ENCODE data around the gene PTPRM.

The PTPRM gene

DNA sequence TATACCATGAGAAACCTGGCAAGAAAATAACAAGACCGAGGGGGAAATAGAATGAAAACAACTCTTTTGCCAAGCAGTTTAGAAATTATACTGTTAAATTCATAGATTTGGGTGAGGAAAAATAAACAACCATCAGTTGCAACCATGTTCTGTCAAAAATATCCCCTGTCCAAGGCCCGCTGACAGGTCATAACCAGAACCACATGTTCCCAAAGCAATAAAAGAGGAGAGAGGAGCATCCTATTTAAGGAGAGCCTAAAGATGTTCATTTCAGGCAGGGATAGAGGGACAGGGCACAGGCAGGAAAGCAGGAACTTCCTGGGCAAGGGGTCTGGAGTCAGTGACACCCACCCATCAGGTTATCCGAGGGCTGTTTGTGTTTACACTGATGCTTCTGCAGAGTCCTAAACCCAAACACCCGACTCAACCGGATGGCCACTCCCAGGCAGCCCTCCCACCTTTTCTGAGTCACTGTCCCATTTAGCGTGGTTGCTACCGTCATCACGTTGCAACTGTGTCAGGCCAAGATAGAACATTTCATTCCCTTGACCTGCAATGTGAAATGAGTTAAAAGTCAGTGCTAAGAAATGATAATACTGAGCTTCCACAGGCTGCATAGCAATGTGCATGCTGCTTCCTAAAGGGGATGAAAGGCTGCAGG, 573.9 kb downstream of the PTPRM start:
- H2AFZ ChIP-seq (ENCODE audit: low read length), result no peak overlapping the region
- DNase-seq, result no peak

DNA sequence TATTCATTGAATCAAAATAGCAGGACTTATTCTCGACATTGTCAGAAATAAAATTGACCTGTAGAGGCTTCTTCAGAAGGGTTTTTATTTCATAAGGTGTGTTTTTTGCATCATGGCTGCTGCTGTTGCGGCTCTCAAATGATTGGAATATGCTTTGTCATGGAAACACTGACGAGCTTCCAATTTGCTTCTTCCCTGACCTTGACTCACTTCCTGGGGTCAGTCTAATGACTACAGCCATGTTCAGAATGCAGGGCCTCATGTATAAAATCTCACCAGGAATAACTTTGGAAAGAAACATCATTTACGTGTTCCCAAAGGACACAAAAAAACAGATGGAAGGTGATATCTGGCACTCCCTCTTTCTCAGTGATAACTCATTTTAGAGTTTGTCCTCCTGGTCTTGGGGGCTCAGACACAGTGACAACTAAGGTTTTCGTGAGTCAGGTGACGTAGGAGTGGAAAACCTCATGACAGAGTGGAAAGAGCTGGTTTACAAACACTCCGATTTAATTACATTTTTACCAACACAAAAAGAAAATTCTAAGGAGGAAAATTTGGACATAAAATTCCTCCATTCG, 575.1 kb downstream of the PTPRM start:
- Histone ChIP-seq H3K36me3 (replicated peaks; ENCODE audit: insufficient read depth, low read length) (no peaks in the 10 kb centered on the region), H3K9ac (ENCODE audit: low read length) (no peak overlapping the region), H3K79me2 (ENCODE audit: low read length) (no peaks in the 10 kb centered on the region), H3K4me1 (ENCODE audit: low read length) (no peaks in the 10 kb centered on the region), H3K4me3 (ENCODE audit: low read length) (no peak overlapping the region), H3K27ac (ENCODE audit: low read length) (no peak overlapping the region), H2AFZ (ENCODE audit: low read length) (no peak overlapping the region), H3K27me3 (replicated peaks; ENCODE audit: insufficient read depth, low read length) (no peaks in the 10 kb centered on the region), H3K9me2 (replicated peaks; ENCODE audit: insufficient read depth, low read length) (no peaks in the 10 kb centered on the region), H4K20me1 (ENCODE audit: insufficient read depth, low read length) (no peaks in the 10 kb centered on the region), H3K4me2 (ENCODE audit: low read depth, low read length) (no peak overlapping the region), H3K9me3 (replicated peaks; ENCODE audit: insufficient read depth, low read length) (no peaks in the 10 kb centered on the region), H3F3A (ENCODE audit: insufficient read depth, low read length) (no peaks in the 10 kb centered on the region)
- DNase-seq, result no peak
- TF ChIP-seq, protein P1, sequence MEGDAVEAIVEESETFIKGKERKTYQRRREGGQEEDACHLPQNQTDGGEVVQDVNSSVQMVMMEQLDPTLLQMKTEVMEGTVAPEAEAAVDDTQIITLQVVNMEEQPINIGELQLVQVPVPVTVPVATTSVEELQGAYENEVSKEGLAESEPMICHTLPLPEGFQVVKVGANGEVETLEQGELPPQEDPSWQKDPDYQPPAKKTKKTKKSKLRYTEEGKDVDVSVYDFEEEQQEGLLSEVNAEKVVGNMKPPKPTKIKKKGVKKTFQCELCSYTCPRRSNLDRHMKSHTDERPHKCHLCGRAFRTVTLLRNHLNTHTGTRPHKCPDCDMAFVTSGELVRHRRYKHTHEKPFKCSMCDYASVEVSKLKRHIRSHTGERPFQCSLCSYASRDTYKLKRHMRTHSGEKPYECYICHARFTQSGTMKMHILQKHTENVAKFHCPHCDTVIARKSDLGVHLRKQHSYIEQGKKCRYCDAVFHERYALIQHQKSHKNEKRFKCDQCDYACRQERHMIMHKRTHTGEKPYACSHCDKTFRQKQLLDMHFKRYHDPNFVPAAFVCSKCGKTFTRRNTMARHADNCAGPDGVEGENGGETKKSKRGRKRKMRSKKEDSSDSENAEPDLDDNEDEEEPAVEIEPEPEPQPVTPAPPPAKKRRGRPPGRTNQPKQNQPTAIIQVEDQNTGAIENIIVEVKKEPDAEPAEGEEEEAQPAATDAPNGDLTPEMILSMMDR (IDR thresholded peaks at IDR 0.05; ENCODE audit: low read length), result no peak
- TF ChIP-seq EZH2phosphoT487 (IDR thresholded peaks at IDR 0.05; ENCODE audit: low read length) (no peak), EZH2 (optimal IDR thresholded peaks at IDR 0.05; ENCODE audit: low read depth, low read length) (no peak)

More for the DNA sequence above, 573.9 kb downstream of the PTPRM start:
- H3K9me3 ChIP-seq (replicated peaks; ENCODE audit: insufficient read depth, low read length), result no peaks in the 10 kb centered on the region
- H4K20me1 ChIP-seq (ENCODE audit: insufficient read depth, low read length), result no peaks in the 10 kb centered on the region
- H3K4me1 ChIP-seq (ENCODE audit: low read length), result no peaks in the 10 kb centered on the region
- no peaks in the 10 kb centered on the region for H3K36me3 ChIP-seq (replicated peaks; ENCODE audit: insufficient read depth, low read length)
- no peaks in the 10 kb centered on the region for H3K9me2 ChIP-seq (replicated peaks; ENCODE audit: insufficient read depth, low read length)
- no peaks in the 10 kb centered on the region for H3K27me3 ChIP-seq (replicated peaks; ENCODE audit: insufficient read depth, low read length)
- H3K4me3 ChIP-seq (ENCODE audit: low read length), result no peak overlapping the region
- no peaks in the 10 kb centered on the region for H3F3A ChIP-seq (ENCODE audit: insufficient read depth, low read length)
- no peak for TF ChIP-seq EZH2phosphoT487 (IDR thresholded peaks at IDR 0.05; ENCODE audit: low read length)
- TF ChIP-seq, protein P1 (IDR thresholded peaks at IDR 0.05; ENCODE audit: low read length), result no peak
- no peak for TF ChIP-seq EZH2 (optimal IDR thresholded peaks at IDR 0.05; ENCODE audit: low read depth, low read length)
- no peak overlapping the region for H3K4me2 ChIP-seq (ENCODE audit: low read depth, low read length)
- H3K79me2 ChIP-seq (ENCODE audit: low read length), result no peaks in the 10 kb centered on the region
- no peak overlapping the region for H3K9ac ChIP-seq (ENCODE audit: low read length)
- no peak overlapping the region for H3K27ac ChIP-seq (ENCODE audit: low read length)

DNA sequence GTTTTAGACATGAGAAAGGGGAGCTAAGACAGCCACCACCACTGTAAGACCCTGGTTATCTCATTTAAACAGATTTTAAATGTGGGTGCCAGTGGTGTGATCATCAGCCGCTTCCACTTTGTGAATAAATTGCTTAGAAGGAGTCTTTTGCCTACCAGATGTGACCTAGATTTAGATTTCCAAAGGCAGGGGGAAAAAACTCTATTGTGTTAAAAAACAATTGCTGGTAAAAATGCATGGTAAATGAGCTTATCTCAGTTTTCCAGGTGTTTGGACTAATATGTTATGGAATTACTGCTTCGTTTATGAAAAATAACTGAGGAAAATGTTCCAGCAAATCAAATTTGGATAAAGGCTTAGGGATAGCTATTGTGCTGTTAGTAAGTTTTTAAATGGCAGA, 575.8 kb downstream of the PTPRM start:
- Histone ChIP-seq H3K9me3 (replicated peaks; ENCODE audit: insufficient read depth, low read length) (no peaks in the 10 kb centered on the region), H3K4me2 (ENCODE audit: low read depth, low read length) (no peak overlapping the region), H3K27me3 (replicated peaks; ENCODE audit: insufficient read depth, low read length) (no peaks in the 10 kb centered on the region), H3K27ac (ENCODE audit: low read length) (no peak overlapping the region), H4K20me1 (ENCODE audit: insufficient read depth, low read length) (no peaks in the 10 kb centered on the region), H3K4me3 (ENCODE audit: low read length) (no peak overlapping the region), H2AFZ (ENCODE audit: low read length) (no peak overlapping the region), H3K9ac (ENCODE audit: low read length) (no peak overlapping the region), H3K9me2 (replicated peaks; ENCODE audit: insufficient read depth, low read length) (no peaks in the 10 kb centered on the region), H3K79me2 (ENCODE audit: low read length) (no peaks in the 10 kb centered on the region), H3K4me1 (ENCODE audit: low read length) (no peaks in the 10 kb centered on the region), H3F3A (ENCODE audit: insufficient read depth, low read length) (no peaks in the 10 kb centered on the region), H3K36me3 (replicated peaks; ENCODE audit: insufficient read depth, low read length) (no peaks in the 10 kb centered on the region)
- no peak for DNase-seq
- TF ChIP-seq, protein P1 (IDR thresholded peaks at IDR 0.05; ENCODE audit: low read length), result no peak
